ENCODE results near the gene TFDP2. TPM values are rescaled to one million over a fixed set of nuclear protein-coding genes. Genes with fewer than 3 reads are reported as not detected.
"Not testable (repeated sequence)": the region's sequence is repeated elsewhere in the genome, so short reads cannot be mapped to it uniquely, and the experiment has no call there.

The TFDP2 gene
- total RNA-seq, 1 donor from 2014 or later = 22.0 TPM

DNA sequence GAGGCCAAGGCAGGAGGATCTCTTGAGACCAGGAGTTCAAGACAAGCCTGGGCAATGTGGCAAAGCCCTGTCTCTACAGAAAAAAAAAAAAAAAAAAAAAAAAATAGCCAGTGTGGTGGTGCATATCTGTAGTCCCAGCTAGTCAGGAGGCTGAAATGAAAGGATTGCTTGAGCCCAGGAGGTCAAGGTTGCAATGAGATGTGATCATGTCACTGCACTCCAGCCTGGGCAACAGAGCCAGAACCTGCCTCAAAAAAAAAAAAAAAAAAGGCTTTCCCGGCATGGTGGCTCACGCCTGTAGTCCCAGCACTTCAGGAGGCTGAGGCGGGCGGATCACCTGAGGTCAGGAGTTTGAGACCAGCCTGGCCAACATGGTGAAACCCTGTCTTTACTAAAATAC lies 73.7 kb downstream of the TFDP2 start:
- intact Hi-C loops (cut with micrococcal nuclease); H3K27ac Mint-ChIP-seq: not testable (repeated sequence)

GRCh38 chr3:142072816-142073215 lies 76.5 kb downstream of the TFDP2 start:
- intact Hi-C loops (cut with micrococcal nuclease) = no loop called here
- H3K4me3 Mint-ChIP-seq = no peak overlapping the region
- H3K27ac Mint-ChIP-seq = no peak overlapping the region

More for the DNA sequence above, 73.7 kb downstream of the TFDP2 start:
- H3K9me3 Mint-ChIP-seq; DNase-seq; H3K36me3 Mint-ChIP-seq (ENCODE audit: low read depth); H3K4me3 Mint-ChIP-seq; H3K4me1 Mint-ChIP-seq; H3K27me3 Mint-ChIP-seq: not testable (repeated sequence)

DNA sequence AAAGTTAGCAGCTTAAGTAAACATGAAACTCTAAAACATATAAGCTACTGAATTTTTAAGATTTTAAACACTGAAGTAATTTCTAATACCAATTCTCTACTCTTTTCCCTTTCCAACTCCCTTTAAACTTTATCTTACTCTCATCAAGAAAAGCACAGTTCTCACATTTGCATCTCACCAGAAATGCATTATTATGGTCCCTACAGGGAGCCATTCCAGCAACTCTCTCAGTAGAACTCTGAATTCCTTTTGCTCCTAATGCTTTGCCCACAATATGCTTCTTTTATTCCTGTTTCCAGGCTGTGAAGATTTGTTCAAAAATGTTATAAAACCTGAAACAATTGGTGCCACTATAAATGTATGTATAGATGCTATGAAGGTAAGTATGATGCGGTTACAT lies 83.4 kb downstream of the TFDP2 start:
- peaks cover 1% of the 10 kb centered on the region for H3K27me3 Mint-ChIP-seq
- H3K9me3 Mint-ChIP-seq = no peaks in the 10 kb centered on the region
- no peaks in the 10 kb centered on the region for H3K36me3 Mint-ChIP-seq (ENCODE audit: low read depth)
- H3K4me1 Mint-ChIP-seq = no peaks in the 10 kb centered on the region
- no peak overlapping the region for H3K27ac Mint-ChIP-seq
- H3K4me3 Mint-ChIP-seq = no peak overlapping the region
- intact Hi-C loops (cut with micrococcal nuclease) = no loop called here
- DNase-seq = no peak

More at GRCh38 chr3:142072816-142073215, 76.5 kb downstream of the TFDP2 start:
- no peak for DNase-seq
- no peaks in the 10 kb centered on the region for H3K36me3 Mint-ChIP-seq (ENCODE audit: low read depth)
- no peaks in the 10 kb centered on the region for H3K27me3 Mint-ChIP-seq
- H3K9me3 Mint-ChIP-seq = no peaks in the 10 kb centered on the region
- peaks cover 3% of the 10 kb centered on the region for H3K4me1 Mint-ChIP-seq

DNA sequence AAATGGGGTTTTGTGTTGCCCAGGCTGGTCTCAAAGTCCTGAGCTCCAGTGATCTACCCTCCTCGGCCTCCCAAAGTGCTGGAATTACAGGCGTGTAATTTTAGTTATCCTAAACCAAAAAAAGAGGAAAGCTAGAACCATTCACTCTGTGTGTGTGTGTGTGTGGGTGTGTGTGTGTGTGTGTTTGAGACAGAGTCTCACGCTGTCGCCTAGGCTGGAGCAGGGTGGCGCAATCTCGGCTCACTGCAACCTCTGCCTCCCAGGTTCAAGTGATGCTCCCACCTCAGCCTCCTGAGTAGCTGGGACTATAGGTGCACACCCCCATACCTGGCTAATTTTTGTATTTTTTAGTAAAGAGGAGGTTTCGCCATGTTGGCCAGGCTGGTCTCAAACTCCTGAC lies 84.0 kb downstream of the TFDP2 start:
- H3K4me3 Mint-ChIP-seq = no peak overlapping the region
- H3K36me3 Mint-ChIP-seq (ENCODE audit: low read depth) = no peaks in the 10 kb centered on the region
- intact Hi-C loops (cut with micrococcal nuclease) = no loop called here
- no peaks in the 10 kb centered on the region for H3K4me1 Mint-ChIP-seq
- no peaks in the 10 kb centered on the region for H3K9me3 Mint-ChIP-seq
- no peak for DNase-seq
- no peak overlapping the region for H3K27ac Mint-ChIP-seq
- peaks cover 1% of the 10 kb centered on the region for H3K27me3 Mint-ChIP-seq

- Mint-ChIP-seq H3K4me1 (no peaks in the 10 kb centered on the region), H3K9me3 (no peaks in the 10 kb centered on the region), H3K4me3 (no peak overlapping the region), H3K27ac (no peak overlapping the region), H3K36me3 (ENCODE audit: low read depth) (no peaks in the 10 kb centered on the region), H3K27me3 (peaks cover 1% of the 10 kb centered on the region)
- intact Hi-C loops (cut with micrococcal nuclease) = no loop called here
- DNase-seq = no peak
These were observed 84.9 kb downstream of the TFDP2 start for GRCh38 chr3:142064454-142064853.

GRCh38 chr3:142057331-142057725 lies 92.0 kb downstream of the TFDP2 start:
- H3K4me3 Mint-ChIP-seq = no peak overlapping the region
- no peak overlapping the region for H3K27ac Mint-ChIP-seq
- peaks cover 3% of the 10 kb centered on the region for H3K36me3 Mint-ChIP-seq (ENCODE audit: low read depth)
- H3K27me3 Mint-ChIP-seq = no peaks in the 10 kb centered on the region
- H3K9me3 Mint-ChIP-seq = peaks cover 4% of the 10 kb centered on the region
- peaks cover 4% of the 10 kb centered on the region for H3K4me1 Mint-ChIP-seq
- intact Hi-C loops (cut with micrococcal nuclease) = no loop called here
- no peak for DNase-seq

GRCh38 chr3:142056656-142057330 lies 92.6 kb downstream of the TFDP2 start:
- no peak overlapping the region for H3K27ac Mint-ChIP-seq

DNA sequence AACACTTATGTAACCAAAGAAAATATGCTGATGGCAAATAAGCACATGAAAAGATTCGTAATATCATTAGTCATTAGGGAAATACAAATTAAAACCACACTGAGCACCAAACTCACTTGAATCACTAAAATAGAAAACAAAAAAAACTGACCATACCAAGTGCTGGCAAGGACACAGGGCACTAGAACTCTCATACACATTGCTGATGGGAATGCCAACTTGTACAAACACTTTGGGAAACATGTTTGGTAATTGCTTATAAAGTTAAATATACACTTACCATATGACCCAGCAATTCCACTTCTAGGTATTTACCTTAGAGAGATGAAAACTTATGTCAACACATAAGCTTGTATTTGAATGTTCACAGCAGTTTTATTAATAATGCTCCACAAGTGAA lies 95.5 kb downstream of the TFDP2 start:
- Mint-ChIP-seq H3K27me3 (no peaks in the 10 kb centered on the region), H3K4me3 (no peak overlapping the region), H3K9me3 (peaks cover 4% of the 10 kb centered on the region), H3K36me3 (ENCODE audit: low read depth) (peaks cover 3% of the 10 kb centered on the region), H3K4me1 (peaks cover 4% of the 10 kb centered on the region), H3K27ac (no peak overlapping the region)
- intact Hi-C loops (cut with micrococcal nuclease) = no loop called here
- no peak for DNase-seq

More at GRCh38 chr3:142056656-142057330, 92.6 kb downstream of the TFDP2 start:
- H3K36me3 Mint-ChIP-seq (ENCODE audit: low read depth) = peaks cover 3% of the 10 kb centered on the region
- intact Hi-C loops (cut with micrococcal nuclease) = no loop called here
- H3K9me3 Mint-ChIP-seq = peaks cover 4% of the 10 kb centered on the region
- peaks cover 4% of the 10 kb centered on the region for H3K4me1 Mint-ChIP-seq
- H3K27me3 Mint-ChIP-seq = no peaks in the 10 kb centered on the region
- H3K4me3 Mint-ChIP-seq = no peak overlapping the region
- DNase-seq = no peak

DNA sequence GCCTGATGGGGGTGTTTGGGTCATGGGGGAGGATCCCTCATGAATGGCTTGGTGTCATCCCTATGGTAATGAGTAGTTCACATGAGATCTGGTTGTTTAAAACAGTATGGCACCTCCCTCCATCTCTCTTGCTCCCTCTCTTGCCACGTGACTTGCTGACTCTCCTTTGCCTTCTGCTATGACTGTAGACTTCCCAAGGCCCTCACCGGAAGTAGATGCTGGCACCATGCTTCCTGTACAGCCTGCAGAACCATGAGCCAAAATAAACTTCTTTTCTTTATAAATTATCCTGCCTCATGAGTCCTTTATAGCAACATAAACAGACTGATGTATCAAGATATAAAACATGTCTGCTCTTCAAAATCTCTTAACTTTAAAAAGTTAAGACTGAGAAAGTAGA lies 96.1 kb downstream of the TFDP2 start:
- Mint-ChIP-seq H3K36me3 (ENCODE audit: low read depth) (peaks cover 3% of the 10 kb centered on the region), H3K9me3 (peaks cover 4% of the 10 kb centered on the region), H3K27me3 (no peaks in the 10 kb centered on the region), H3K27ac (no peak overlapping the region), H3K4me1 (peaks cover 4% of the 10 kb centered on the region), H3K4me3 (no peak overlapping the region)
- no peak for DNase-seq
- intact Hi-C loops (cut with micrococcal nuclease) = no loop called here

GRCh38 chr3:142051351-142051750 lies 98.0 kb downstream of the TFDP2 start:
- DNase-seq = no peak
- Mint-ChIP-seq H3K27me3 (no peaks in the 10 kb centered on the region), H3K4me1 (peaks cover 4% of the 10 kb centered on the region), H3K27ac (no peak overlapping the region), H3K36me3 (ENCODE audit: low read depth) (peaks cover 3% of the 10 kb centered on the region), H3K9me3 (peaks cover 4% of the 10 kb centered on the region), H3K4me3 (no peak overlapping the region)
- intact Hi-C loops (cut with micrococcal nuclease) = no loop called here

DNA sequence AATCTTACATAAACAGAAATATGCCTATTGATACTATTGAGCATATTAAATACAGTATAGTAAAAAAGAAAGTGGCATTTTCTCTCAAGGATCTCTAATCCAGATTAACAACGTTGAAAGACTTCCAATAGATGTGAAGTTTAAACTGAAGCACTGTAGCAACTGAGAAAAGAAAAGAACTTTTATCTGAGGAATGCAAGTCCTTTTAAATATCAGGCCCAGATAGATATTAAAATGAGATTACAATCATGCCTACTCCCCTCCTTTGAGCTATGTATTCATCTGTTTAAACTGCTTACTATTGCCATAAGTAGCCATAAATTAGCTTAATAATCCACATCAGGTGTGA lies 102.3 kb downstream of the TFDP2 start:
- Mint-ChIP-seq H3K9me3 (no peaks in the 10 kb centered on the region), H3K4me3 (no peak overlapping the region), H3K36me3 (ENCODE audit: low read depth) (no peaks in the 10 kb centered on the region), H3K27me3 (no peaks in the 10 kb centered on the region), H3K27ac (no peak overlapping the region), H3K4me1 (no peaks in the 10 kb centered on the region)
- intact Hi-C loops (cut with micrococcal nuclease) = no loop called here
- DNase-seq = no peak

DNA sequence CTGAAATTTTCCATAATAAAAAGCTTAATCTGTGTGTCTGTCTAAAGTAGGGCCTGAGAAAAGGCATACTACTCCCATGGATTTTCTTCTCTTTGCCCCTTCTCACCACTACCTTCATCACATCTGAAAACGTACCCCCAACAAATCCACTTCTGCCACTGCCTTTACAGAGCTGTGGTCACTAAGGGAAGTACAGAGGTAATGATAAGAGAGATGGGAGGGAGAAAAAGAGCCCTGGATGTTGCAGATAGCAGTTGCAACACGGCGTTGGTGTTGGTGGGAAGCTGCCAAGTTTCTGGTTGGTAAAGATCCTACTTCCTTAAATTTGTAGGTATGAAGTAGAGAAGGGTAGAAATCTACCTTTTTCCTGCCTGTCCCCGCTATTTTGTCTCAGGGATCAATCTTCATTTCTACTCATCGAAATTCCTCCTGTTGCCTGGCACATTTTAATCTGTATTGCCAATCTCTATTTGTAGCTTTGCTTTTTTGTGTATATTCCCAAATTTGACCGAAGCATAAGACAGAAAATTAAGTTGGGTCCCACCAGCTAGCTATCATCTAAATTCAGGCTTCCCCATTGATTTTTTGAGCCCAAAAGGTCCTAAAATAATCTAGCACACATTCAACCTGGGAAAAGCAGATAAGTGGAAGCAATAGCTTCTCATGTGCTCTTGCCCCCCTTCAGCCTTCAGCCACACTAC lies 102.9 kb downstream of the TFDP2 start:
- DNase-seq = no peak
- intact Hi-C loops (cut with micrococcal nuclease) = no loop called here
- Mint-ChIP-seq H3K36me3 (ENCODE audit: low read depth) (no peaks in the 10 kb centered on the region), H3K9me3 (no peaks in the 10 kb centered on the region), H3K4me3 (no peak overlapping the region), H3K27ac (no peak overlapping the region), H3K4me1 (no peaks in the 10 kb centered on the region), H3K27me3 (no peaks in the 10 kb centered on the region)

DNA sequence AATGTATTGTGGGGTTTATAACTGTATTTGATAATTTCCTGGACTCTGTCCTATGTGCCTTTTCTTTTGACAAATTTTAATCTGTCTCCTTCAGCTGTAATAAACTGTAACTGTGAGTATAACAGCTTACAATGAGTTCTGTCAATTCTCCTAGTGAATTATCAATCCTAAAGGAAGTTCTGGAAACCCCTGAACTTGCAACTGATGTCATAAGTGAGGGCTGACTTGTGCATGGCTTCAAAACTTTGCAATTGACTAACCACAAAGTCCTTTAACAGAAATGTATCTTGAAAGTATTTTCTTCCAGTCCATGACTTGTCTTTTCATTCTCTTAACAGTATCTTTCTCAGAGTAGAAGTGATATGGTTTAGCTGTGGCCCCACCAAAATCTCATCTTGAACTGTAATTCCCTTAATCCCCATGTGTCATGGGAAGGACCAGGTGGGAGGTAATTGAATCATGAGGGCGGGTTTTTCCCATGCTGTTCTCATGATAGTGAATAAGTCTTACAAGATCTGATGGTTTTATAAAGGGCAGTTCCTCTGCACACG lies 108.3 kb downstream of the TFDP2 start:
- H3K27ac Mint-ChIP-seq = no peak overlapping the region
- no peaks in the 10 kb centered on the region for H3K9me3 Mint-ChIP-seq
- intact Hi-C loops (cut with micrococcal nuclease) = no loop called here
- no peak overlapping the region for H3K4me3 Mint-ChIP-seq
- DNase-seq = no peak
- H3K4me1 Mint-ChIP-seq = no peaks in the 10 kb centered on the region
- H3K27me3 Mint-ChIP-seq = no peaks in the 10 kb centered on the region
- H3K36me3 Mint-ChIP-seq (ENCODE audit: low read depth) = no peaks in the 10 kb centered on the region

DNA sequence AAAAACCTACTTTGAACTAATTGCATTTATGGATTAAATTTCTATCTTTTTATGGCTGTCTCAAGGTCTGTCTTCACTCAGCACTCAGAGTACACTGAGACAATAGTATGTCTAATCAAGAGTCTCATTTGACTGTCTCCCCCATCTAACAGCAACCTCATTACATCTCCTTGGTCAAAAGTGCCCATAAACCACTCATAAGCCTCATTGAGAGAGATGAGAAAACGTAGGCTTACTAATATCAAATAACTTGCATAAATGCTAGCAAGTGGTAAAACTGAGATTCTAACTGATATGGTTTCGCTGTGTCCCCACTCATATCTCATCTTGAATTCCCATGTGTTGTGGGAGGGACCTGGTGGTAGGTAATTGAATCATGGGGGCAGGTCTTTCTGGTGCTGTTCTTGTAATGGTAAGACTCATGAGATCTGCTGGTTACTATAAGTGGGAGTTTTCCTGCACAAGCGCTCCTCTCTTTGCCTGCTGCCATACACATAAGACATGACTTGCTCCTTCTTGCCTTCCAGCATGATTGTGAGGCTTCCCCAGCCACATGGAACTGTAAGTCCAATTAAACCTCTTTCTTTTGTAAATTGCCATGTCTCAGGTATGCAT lies 113.9 kb downstream of the TFDP2 start:
- no peaks in the 10 kb centered on the region for H3K9me3 Mint-ChIP-seq
- no peak overlapping the region for H3K4me3 Mint-ChIP-seq
- intact Hi-C loops (cut with micrococcal nuclease) = no loop called here
- no peaks in the 10 kb centered on the region for H3K36me3 Mint-ChIP-seq (ENCODE audit: low read depth)
- no peak for DNase-seq
- H3K27me3 Mint-ChIP-seq = no peaks in the 10 kb centered on the region
- H3K4me1 Mint-ChIP-seq = no peaks in the 10 kb centered on the region
- H3K27ac Mint-ChIP-seq = no peak overlapping the region
